H1 (cell line): ENCODE data around the gene VPS11. TPM values are rescaled to one million over a fixed set of nuclear protein-coding genes. Genes with fewer than 3 reads are reported as not detected.

ENCODE experiments used
- CTCF ChIA-PET: fragments of 300-600 bp; sonication (Branson Sonifier 250); formaldehyde crosslinking; loops from one replicate; lab custom pipeline; 2021; ENCODE audit not compliant: partially characterized antibody; lab: Charles Lee
- POLR2A ChIA-PET: fragments of 300-600 bp; sonication (Branson Sonifier 250); formaldehyde crosslinking; loops from one replicate; lab custom pipeline; 2021; ENCODE audit warnings: inconsistent platforms; ENCODE audit not compliant: partially characterized antibody; lab: Charles Lee
- DNase-seq, 2 experiments: peaks; one replicate each; pipeline versions ENCODE4 v3.0.0 to v3.0.0-alpha.2; 2010 to 2022; ENCODE audit warnings: low spot score in 2 of 2, low read depth in 1 of 2, mixed read lengths in 1 of 2
- FAIRE-seq: peaks from 2 replicates; lab custom pipeline; 2011; peaks lifted over from hg19 to GRCh38; lab: Jason Lieb, UNC
- H2AFZ ChIP-seq: 2 replicates; pipeline ENCODE4 v1.8.1; 2012; ENCODE audit warnings: low read length, inconsistent platforms
- H2AK5ac ChIP-seq: 2 replicates; pipeline ENCODE4 v1.6.1; 2013; ENCODE audit warnings: low read depth, low read length
- H2BK120ac ChIP-seq: replicated peaks from 2 replicates; pipeline ENCODE3; 2013; ENCODE audit warnings: low read depth, low read length, inconsistent platforms
- H2BK12ac ChIP-seq: 2 replicates; pipeline ENCODE4 v1.6.1; 2013; ENCODE audit warnings: low read depth, low read length
- H2BK15ac ChIP-seq: 2 replicates; pipeline ENCODE4 v1.6.1; 2013; ENCODE audit warnings: low read length
- H2BK20ac ChIP-seq: 2 replicates; pipeline ENCODE4 v1.6.1; 2013; ENCODE audit warnings: low read length
- H2BK5ac ChIP-seq: 2 replicates; pipeline ENCODE4 v1.6.1; 2013; ENCODE audit warnings: low read depth, low read length
- H3K14ac ChIP-seq: 2 replicates; pipeline ENCODE4 v1.6.1; 2013; ENCODE audit warnings: inconsistent platforms; ENCODE audit not compliant: insufficient read length
- H3K18ac ChIP-seq: 2 replicates; pipeline ENCODE4 v1.6.1; 2013; ENCODE audit warnings: low read length; ENCODE audit errors: extremely low read depth
- H3K23ac ChIP-seq: 2 replicates; pipeline ENCODE4 v1.6.1; 2013; ENCODE audit warnings: inconsistent platforms; ENCODE audit not compliant: insufficient read length
- H3K23me2 ChIP-seq: 2 replicates; pipeline ENCODE4 v1.6.1; 2013; ENCODE audit warnings: low read depth, low read length
- H3K27ac ChIP-seq: 2 replicates; pipeline ENCODE4 v1.6.1; 2011; ENCODE audit warnings: low read depth, low read length, inconsistent platforms
- H3K27me3 ChIP-seq, 4 experiments: replicated peaks in 1 of 4; 1 replicate in 1 of 4; 2 replicates in 3 of 4; pipeline versions ENCODE4 v1.6.1 to v1.8.1; 2011 to 2013; ENCODE audit warnings: low read length in 3 of 4, mild to moderate bottlenecking in 3 of 4, inconsistent platforms in 2 of 4, mixed read lengths in 2 of 4, moderate library complexity in 1 of 4; ENCODE audit not compliant: control insufficient read depth in 3 of 4, insufficient read depth in 3 of 4; ENCODE audit errors: extremely low read depth in 1 of 4
- H3K36me3 ChIP-seq, 4 experiments: 2 replicates each; pipeline versions ENCODE4 v1.6.1 to v1.8.1; 2011 to 2013; ENCODE audit warnings: mild to moderate bottlenecking in 4 of 4, low read length in 3 of 4, moderate library complexity in 2 of 4, control low read depth in 1 of 4, inconsistent platforms in 1 of 4; ENCODE audit not compliant: insufficient read depth in 4 of 4, control insufficient read depth in 2 of 4
- H3K4ac ChIP-seq: replicated peaks from 2 replicates; pipeline ENCODE3; 2013; ENCODE audit warnings: low read length, low read depth, mixed read lengths, inconsistent platforms; ENCODE audit not compliant: insufficient read length
- H3K4me1 ChIP-seq, 4 experiments: replicated peaks in 1 of 4; 1 replicate in 1 of 4; 2 replicates in 3 of 4; pipeline versions ENCODE4 v1.6.1 to v1.8.1; 2011 to 2013; ENCODE audit warnings: low read length in 3 of 4, inconsistent platforms in 2 of 4, mixed read lengths in 1 of 4; ENCODE audit not compliant: insufficient read depth in 4 of 4, control insufficient read depth in 3 of 4
- H3K4me2 ChIP-seq, 2 experiments: 2 replicates each; pipeline versions ENCODE4 v1.6.1 to v1.8.1; 2011 to 2013; ENCODE audit warnings: low read depth in 2 of 2, low read length in 2 of 2, control low read depth in 1 of 2, inconsistent platforms in 1 of 2, mild to moderate bottlenecking in 1 of 2; ENCODE audit not compliant: insufficient read depth in 1 of 2
- H3K4me3 ChIP-seq, 4 experiments: fragments of 200-600, 300-600 bp in 1 of 4; sonication (generic), shearing (Covaris generic), sonication (Bioruptor Twin) in 1 of 4; 2 replicates each; pipeline versions ENCODE4 v1.5.1 to v1.8.1; 2011 to 2016; ENCODE audit warnings: low read length in 4 of 4, low read depth in 3 of 4, control low read depth in 2 of 4, inconsistent platforms in 2 of 4, mild to moderate bottlenecking in 2 of 4, mixed read lengths in 1 of 4, moderate library complexity in 1 of 4; ENCODE audit not compliant: insufficient read depth in 2 of 4; ENCODE audit errors: extremely low read depth in 1 of 4
- H3K56ac ChIP-seq: replicated peaks from 2 replicates; pipeline ENCODE3; 2013; ENCODE audit warnings: low read depth, mild to moderate bottlenecking, mixed read lengths, low read length, inconsistent platforms; ENCODE audit not compliant: insufficient read length
- H3K79me1 ChIP-seq: 2 replicates; pipeline ENCODE4 v1.6.1; 2013; ENCODE audit warnings: low read depth, low read length, control low read depth
- H3K79me2 ChIP-seq, 2 experiments: 2 replicates each; pipeline versions ENCODE4 v1.6.1 to v1.8.1; 2012 to 2013; ENCODE audit warnings: low read length in 2 of 2, mild to moderate bottlenecking in 2 of 2, inconsistent platforms in 1 of 2; ENCODE audit not compliant: insufficient read depth in 2 of 2, control insufficient read depth in 1 of 2
- H3K9ac ChIP-seq, 4 experiments: replicated peaks in 1 of 4; 1 replicate in 1 of 4; 2 replicates in 3 of 4; pipeline versions ENCODE4 v1.6.1 to v1.8.1; 2011 to 2013; ENCODE audit warnings: low read depth in 3 of 4, low read length in 3 of 4, control low read depth in 2 of 4, mild to moderate bottlenecking in 2 of 4, moderate library complexity in 2 of 4, inconsistent platforms in 1 of 4; ENCODE audit errors: extremely low read depth in 1 of 4
- H3K9me3 ChIP-seq, 2 experiments: 2 replicates each; pipeline versions ENCODE4 v1.6.1 to v1.8.1; 2012 to 2013; ENCODE audit warnings: mild to moderate bottlenecking in 2 of 2, moderate library complexity in 2 of 2, control low read depth in 1 of 2, inconsistent platforms in 1 of 2, low read depth in 1 of 2, low read length in 1 of 2, mixed read lengths in 1 of 2; ENCODE audit not compliant: insufficient read depth in 2 of 2
- H4K20me1 ChIP-seq, 2 experiments: replicated peaks in 1 of 2; 2 replicates each; pipeline versions ENCODE3 to v1.8.1; 2011 to 2013; ENCODE audit warnings: inconsistent platforms in 2 of 2, low read length in 2 of 2, mild to moderate bottlenecking in 1 of 2; ENCODE audit not compliant: insufficient read depth in 2 of 2, control insufficient read depth in 1 of 2
- H4K5ac ChIP-seq: 2 replicates; pipeline ENCODE4 v1.6.1; 2013; ENCODE audit warnings: low read length, low read depth, mixed read lengths, inconsistent platforms; ENCODE audit not compliant: insufficient read length
- H4K8ac ChIP-seq: 2 replicates; pipeline ENCODE4 v1.8.0; 2013; ENCODE audit warnings: mild to moderate bottlenecking, moderate library complexity, low read length, inconsistent platforms; ENCODE audit not compliant: insufficient read depth; ENCODE audit errors: extremely low read depth
- H4K91ac ChIP-seq: replicated peaks from 2 replicates; pipeline ENCODE3; 2013; ENCODE audit warnings: low read length, mixed read lengths, inconsistent platforms; ENCODE audit not compliant: insufficient read length
- BRCA1 ChIP-seq: IDR thresholded peaks from 2 replicates; pipeline ENCODE4 v1.6.1; 2012; ENCODE audit warnings: low read depth, low read length, improper control_type of control experiment
- CTBP2 ChIP-seq: IDR thresholded peaks from 2 replicates; pipeline ENCODE4 v1.7.0; 2011; ENCODE audit warnings: borderline replicate concordance, mild to moderate bottlenecking, moderate library complexity, mixed read lengths, low read length; ENCODE audit not compliant: insufficient read depth, insufficient read length
- EP300 ChIP-seq, 2 experiments: IDR thresholded peaks; 1 replicate in 1 of 2; 2 replicates in 1 of 2; pipeline ENCODE4 v1.6.1; 2011 to 2012; ENCODE audit warnings: low read depth in 2 of 2, low read length in 2 of 2, mild to moderate bottlenecking in 2 of 2, borderline replicate concordance in 1 of 2, inconsistent platforms in 1 of 2, moderate library complexity in 1 of 2
- RFX5 ChIP-seq: IDR thresholded peaks from 2 replicates; pipeline ENCODE4 v1.6.1; 2011; ENCODE audit warnings: low read depth, low read length, improper control_type of control experiment, borderline replicate concordance
- TAF7 ChIP-seq: optimal IDR thresholded peaks from 2 replicates; pipeline ENCODE3; 2011; ENCODE audit warnings: low read depth, mild to moderate bottlenecking, inconsistent platforms, low read length, moderate library complexity, borderline replicate concordance
- WGBS, 2 experiments: shearing (Covaris generic) in 1 of 2; methylation state at CpG; one replicate each; pipeline versions ENCODE4 v1.1.6 to v1.1.7; 2013 to 2015; ENCODE audit warnings: low lambda C conversion rate in 2 of 2, mixed read lengths in 2 of 2, inconsistent platforms in 1 of 2, low coverage in 1 of 2, missing lambda C conversion rate in 1 of 2; ENCODE audit not compliant: insufficient replicate concordance in 2 of 2, insufficient coverage in 1 of 2, insufficient read length in 1 of 2; ENCODE audit errors: extremely low coverage in 1 of 2, missing lambda C conversion rate in 1 of 2; 5-methylcytosine and 5-hydroxymethylcytosine counted together
- polyA plus RNA-seq, 7 experiments: library from polyadenylated mRNA; depleted of rRNA in 3 of 7; stranded (reverse) in 5 of 7; unstranded in 2 of 7; fragments of >200 nt in 5 of 7; fragments of 200-250 nt in 2 of 7; gene quantifications; 1 replicate in 5 of 7; 2 replicates in 1 of 7; 4 replicates in 1 of 7; pipeline versions ENCODE4 v1.2.1 to v1.2.3, GENCODE V29; 2011 to 2013; ENCODE audit warnings: missing spikeins in 2 of 7, mixed read lengths in 2 of 7
- total RNA-seq: library from RNA; stranded (reverse); fragmentation: NEBNext Ultra II Directional; extraction: Animal tissue kit (Norgen Biotek cat#: 25700); gene quantifications from 2 replicates; pipeline ENCODE4 v1.2.1, GENCODE V29; 2021

VPS11 gene
- total and polyA plus RNA-seq, 2 of the 8 experiments (the other 6 are each of a cell fraction or from before 2014, with no cell fraction given): 13.1 to 15.5 TPM

GRCh38 chr11:119046489-119046888 lies 21.1 kb upstream of the VPS11 start:
- no peak overlapping the region for H3K4me3 ChIP-seq
- no peak overlapping the region for H3K4ac ChIP-seq
- ChIA-PET POLR2A (interaction anchor here (1.0 to 5.7 kb wide), 8 partner anchors 8 to 243 kb away, joined by 3 to 45 read pairs (median 4); partner anchors contain the start of genes HYOU1 and VPS11), CTCF (interaction anchor here (1.1 to 2.3 kb wide), 7 partner anchors 10 to 276 kb away, joined by 3 to 8 read pairs (median 5); partner anchors contain the start of genes RPS25 and TRAPPC4)
- H4K20me1 ChIP-seq: peaks cover 0 to 15% of the 10 kb centered on the region in 2 experiments
- 90% methylated on average over 6 of the region's 6 CpGs; no CpG with 5 or more reads in 1 of the 2 experiments for WGBS, 2 experiments
- H2BK5ac ChIP-seq: no peak overlapping the region
- TF ChIP-seq EP300 (IDR thresholded peaks at IDR 0.05; ENCODE audit: borderline replicate concordance in 1 of 2, low read depth in 2 of 2, low read length in 2 of 2): no peak
- TF ChIP-seq CTBP2: no peak
- no peak for TF ChIP-seq RFX5
- TF ChIP-seq TAF7: no peak
- no peak for TF ChIP-seq BRCA1
- no peak overlapping the region for H3K9ac ChIP-seq
- H4K91ac ChIP-seq: no peak overlapping the region
- peaks cover 0 to 3% (median 0%) of the 10 kb centered on the region in 4 experiments; a peak in 1 of 7 replicates for H3K4me1 ChIP-seq
- no peak overlapping the region for H3K23ac ChIP-seq
- H3K18ac ChIP-seq: no peak overlapping the region
- H3K27me3 ChIP-seq: no peaks in the 10 kb centered on the region
- H2BK15ac ChIP-seq: no peak overlapping the region
- no peak overlapping the region for H2BK20ac ChIP-seq
- no peak overlapping the region for H3K56ac ChIP-seq
- FAIRE-seq (no peak), DNase-seq (no peak)
- peaks cover 35 to 59% (median 54%) of the 10 kb centered on the region in 4 experiments; a peak in 7 of 8 replicates for H3K36me3 ChIP-seq
- H2AFZ ChIP-seq: no peak overlapping the region
- H3K4me2 ChIP-seq: no peak overlapping the region
- H3K27ac ChIP-seq: no peak overlapping the region
- no peak overlapping the region for H2BK120ac ChIP-seq
- no peak overlapping the region for H2BK12ac ChIP-seq
- H3K23me2 ChIP-seq: no peaks in the 10 kb centered on the region
- H4K5ac ChIP-seq: no peak overlapping the region
- H3K79me2 ChIP-seq: no peaks in the 10 kb centered on the region
- H2AK5ac ChIP-seq: no peak overlapping the region
- 0 out of 2 replicates have a peak, but pooled peaks cover 1% of the 10 kb centered on the region for H3K79me1 ChIP-seq
- no peak overlapping the region for H3K14ac ChIP-seq
- H3K9me3 ChIP-seq: no peaks in the 10 kb centered on the region
- no peak overlapping the region for H4K8ac ChIP-seq
